A673 (cell line): ENCODE measurements around the gene FAM90A26. TPM values are rescaled to one million over a fixed set of nuclear protein-coding genes. Genes with fewer than 3 reads are reported as not detected.
"Not testable (repeated sequence)": the region's sequence is repeated elsewhere in the genome, so short reads cannot be mapped to it uniquely, and the experiment has no call there.

Experiments
- BruUV-seq: library from RNA; stranded (reverse); fragments of 400-500 nt; replicated peaks from 2 replicates; lab custom pipeline; 2021; lab: Mats Ljungman, UMichigan
- CTCF ChIA-PET: fragments of 300-600 bp; sonication (Branson Sonifier 250); formaldehyde crosslinking; loops from one replicate; lab custom pipeline; 2022; ENCODE audit warnings: antibody characterized with exemption; lab: Charles Lee
- POLR2A ChIA-PET: fragments of 300-600 bp; sonication (Branson Sonifier 250); formaldehyde crosslinking; loops from one replicate; lab custom pipeline; 2022; ENCODE audit warnings: antibody characterized with exemption; ENCODE audit not compliant: low non-redundant PET; lab: Charles Lee
- DNase-seq: peaks from one replicate; pipeline ENCODE4 v3.0.0-alpha.2; 2015; ENCODE audit warnings: low spot score
- H3K27ac ChIP-seq: fragments of 200-600 bp; sonication (generic); 2 replicates; pipeline ENCODE4 v1.5.1; 2016; ENCODE audit warnings: mixed run types, low read depth, mild to moderate bottlenecking, mixed read lengths, antibody characterized with exemption, low read length; ENCODE audit not compliant: poor library complexity, severe bottlenecking
- H3K27me3 ChIP-seq: fragments of 200-600 bp; sonication (generic); replicated peaks from 2 replicates; pipeline ENCODE4 v1.6.1; 2017; ENCODE audit warnings: mixed run types, low read depth, mild to moderate bottlenecking, mixed read lengths, antibody characterized with exemption, low read length; ENCODE audit not compliant: insufficient read depth, poor library complexity
- H3K36me3 ChIP-seq: fragments of 200-600 bp; sonication (generic); 2 replicates; pipeline ENCODE4 v1.6.1; 2016; ENCODE audit warnings: mixed run types, mild to moderate bottlenecking, mixed read lengths, antibody characterized with exemption, low read length; ENCODE audit not compliant: insufficient read depth, poor library complexity, severe bottlenecking
- H3K4me1 ChIP-seq: fragments of 200-600 bp; sonication (generic); 2 replicates; pipeline ENCODE4 v1.6.1; 2017; ENCODE audit warnings: mixed run types, mild to moderate bottlenecking, mixed read lengths, antibody characterized with exemption, low read length; ENCODE audit not compliant: insufficient read depth, poor library complexity, severe bottlenecking
- H3K4me3 ChIP-seq: fragments of 200-600 bp; sonication (generic); 2 replicates; pipeline ENCODE4 v1.5.1; 2016; ENCODE audit warnings: low read depth, mixed run types, mild to moderate bottlenecking, mixed read lengths, low read length; ENCODE audit not compliant: poor library complexity, severe bottlenecking
- H3K9me3 ChIP-seq: fragments of 200-600 bp; sonication (generic); 2 replicates; pipeline ENCODE4 v1.6.1; 2016; ENCODE audit warnings: mixed run types, low read depth, mild to moderate bottlenecking, mixed read lengths, antibody characterized with exemption, low read length; ENCODE audit not compliant: poor library complexity, severe bottlenecking
- intact Hi-C: fragments of 100-400 bp; cut with micrococcal nuclease; formaldehyde crosslinking; loops from one replicate; pipeline ENCODE4 v1.10.0; 2022; ENCODE audit not compliant: unreplicated experiment
- total RNA-seq: library from RNA; stranded (reverse); gene quantifications from 2 replicates; pipeline ENCODE4 v1.2.3, GENCODE V29; 2021

The FAM90A26 gene
- total RNA-seq, 1 experiment from 2014 or later = not detected

DNA sequence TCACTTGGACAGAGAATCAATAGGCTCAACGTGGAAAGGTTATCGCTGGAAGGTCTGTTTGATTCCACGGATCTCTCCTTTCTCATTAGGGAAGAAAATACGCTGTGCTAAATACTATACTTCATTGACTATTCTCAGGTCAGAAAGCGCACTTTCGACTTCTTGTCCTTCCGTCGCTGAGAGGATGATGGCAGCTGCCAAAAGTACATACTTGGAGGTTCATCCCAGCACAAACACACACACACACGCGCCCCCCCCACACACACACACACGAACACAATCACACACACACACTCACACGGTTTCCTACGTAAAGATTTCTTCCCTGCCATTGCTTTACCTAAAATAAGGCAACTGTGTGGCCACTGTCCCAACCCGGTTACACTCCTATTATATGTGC lies 44.5 kb downstream of the FAM90A26 start:
- intact Hi-C loops, H3K4me1 ChIP-seq, H3K27ac ChIP-seq, CTCF ChIA-PET, POLR2A ChIA-PET, H3K27me3 ChIP-seq, H3K9me3 ChIP-seq, DNase-seq, H3K36me3 ChIP-seq, BruUV-seq, H3K4me3 ChIP-seq: not testable (repeated sequence)

DNA sequence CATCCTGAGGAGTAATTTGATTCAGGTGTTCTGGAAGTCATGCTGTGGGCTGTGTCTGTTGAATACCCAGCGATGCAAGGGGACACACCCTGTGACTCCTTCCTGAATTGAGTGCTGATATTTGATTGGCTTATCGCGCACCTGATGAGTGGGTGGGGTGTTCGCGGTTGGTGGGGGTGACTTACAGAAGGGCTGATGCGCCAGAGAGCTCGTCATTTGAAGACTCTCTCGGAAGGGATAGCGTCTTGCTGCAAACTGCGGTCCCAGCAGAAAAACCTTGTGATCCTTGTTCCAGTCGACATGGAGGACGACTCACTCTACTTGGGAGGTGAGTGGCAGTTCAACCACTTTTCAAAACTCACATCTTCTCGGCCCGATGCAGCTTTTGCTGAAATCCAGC lies 44.9 kb downstream of the FAM90A26 start, which contains the start of gene USP17L11:
Gene USP17L11 (plus strand): TSS at position 301 of the 400 bp plus-strand sequence. CDS start 0 bp downstream, at position 301.
- H3K4me1 ChIP-seq, H3K36me3 ChIP-seq, H3K27ac ChIP-seq, POLR2A ChIA-PET, CTCF ChIA-PET, H3K4me3 ChIP-seq, H3K27me3 ChIP-seq, intact Hi-C loops, BruUV-seq, DNase-seq, H3K9me3 ChIP-seq: not testable (repeated sequence)

DNA sequence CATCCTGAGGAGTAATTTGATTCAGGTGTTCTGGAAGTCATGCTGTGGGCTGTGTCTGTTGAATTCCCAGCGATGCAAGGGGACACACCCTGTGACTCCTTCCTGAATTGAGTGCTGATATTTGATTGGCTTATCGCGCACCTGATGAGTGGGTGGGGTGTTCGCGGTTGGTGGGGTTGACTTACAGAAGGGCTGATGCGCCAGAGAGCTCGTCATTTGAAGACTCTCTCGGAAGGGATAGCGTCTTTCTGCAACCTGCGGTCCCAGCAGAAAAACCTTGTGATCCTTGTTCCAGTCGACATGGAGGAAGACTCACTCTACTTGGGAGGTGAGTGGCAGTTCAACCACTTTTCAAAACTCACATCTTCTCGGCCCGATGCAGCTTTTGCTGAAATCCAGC lies 49.6 kb downstream of the FAM90A26 start, which contains the start of gene USP17L12:
Gene USP17L12 (plus strand): TSS at position 301 of the 400 bp plus-strand sequence. CDS start 0 bp downstream, at position 301.
- intact Hi-C loops, CTCF ChIA-PET, H3K27ac ChIP-seq, H3K36me3 ChIP-seq, H3K27me3 ChIP-seq, BruUV-seq, POLR2A ChIA-PET, H3K4me3 ChIP-seq, DNase-seq, H3K4me1 ChIP-seq, H3K9me3 ChIP-seq: not testable (repeated sequence)

DNA sequence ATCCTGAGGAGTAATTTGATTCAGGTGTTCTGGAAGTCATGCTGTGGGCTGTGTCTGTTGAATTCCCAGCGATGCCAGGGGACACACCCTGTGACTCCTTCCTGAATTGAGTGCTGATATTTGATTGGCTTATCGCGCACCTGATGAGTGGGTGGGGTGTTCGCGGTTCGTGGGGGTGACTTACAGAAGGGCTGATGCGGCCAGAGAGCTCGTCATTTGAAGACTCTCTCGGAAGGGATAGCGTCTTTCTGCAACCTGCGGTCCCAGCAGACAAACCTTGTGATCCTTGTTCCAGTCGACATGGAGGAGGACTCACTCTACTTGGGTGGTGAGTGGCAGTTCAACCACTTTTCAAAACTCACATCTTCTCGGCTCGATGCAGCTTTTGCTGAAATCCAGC lies 54.4 kb downstream of the FAM90A26 start, which contains the start of gene USP17L13:
Gene USP17L13 (plus strand): TSS at position 301 of the 400 bp plus-strand sequence. CDS start 0 bp downstream, at position 301.
- H3K4me1 ChIP-seq, H3K9me3 ChIP-seq, intact Hi-C loops, H3K4me3 ChIP-seq, POLR2A ChIA-PET, CTCF ChIA-PET, DNase-seq, H3K36me3 ChIP-seq, BruUV-seq, H3K27me3 ChIP-seq, H3K27ac ChIP-seq: not testable (repeated sequence)

Other genes starting within 250 kb of the FAM90A26 start
- not detected in 2 replicates for gene USP17L10, start 40.2 kb downstream of the FAM90A26 start, total RNA-seq
- gene USP17L11, start 45.0 kb downstream of the FAM90A26 start, total RNA-seq = 0.24 TPM in 1 of 2 replicates, not detected in the other
- gene USP17L12, start 49.7 kb downstream of the FAM90A26 start, total RNA-seq = not detected in 2 replicates
- not detected in 2 replicates for gene USP17L13, start 54.5 kb downstream of the FAM90A26 start, total RNA-seq
- not detected in 2 replicates for gene USP17L15, start 64.0 kb downstream of the FAM90A26 start, total RNA-seq
- not detected in 2 replicates for gene USP17L17, start 73.5 kb downstream of the FAM90A26 start, total RNA-seq
- gene USP17L18, start 78.2 kb downstream of the FAM90A26 start, total RNA-seq = not detected in 2 replicates
- not detected in 2 replicates for gene USP17L19, start 83.0 kb downstream of the FAM90A26 start, total RNA-seq
- not detected in 2 replicates for gene USP17L20, start 87.7 kb downstream of the FAM90A26 start, total RNA-seq
- gene USP17L21, start 92.5 kb downstream of the FAM90A26 start, total RNA-seq = not detected in 2 replicates
- gene USP17L22, start 97.2 kb downstream of the FAM90A26 start, total RNA-seq = not detected in 2 replicates
- not detected in 2 replicates for gene USP17L24, start 154.8 kb downstream of the FAM90A26 start, total RNA-seq
- not detected in 2 replicates for gene USP17L25, start 159.5 kb downstream of the FAM90A26 start, total RNA-seq
- not detected in 2 replicates for gene USP17L26, start 164.2 kb downstream of the FAM90A26 start, total RNA-seq
- gene USP17L5, start 169.0 kb downstream of the FAM90A26 start, total RNA-seq = not detected in 2 replicates
- not detected in 2 replicates for gene USP17L27, start 173.7 kb downstream of the FAM90A26 start, total RNA-seq
- gene USP17L28, start 178.5 kb downstream of the FAM90A26 start, total RNA-seq = not detected in 2 replicates
- gene USP17L29, start 183.2 kb downstream of the FAM90A26 start, total RNA-seq = not detected in 2 replicates
- gene USP17L30, start 192.7 kb downstream of the FAM90A26 start, total RNA-seq = not detected in 2 replicates